Stimulated activated naive B cell treated with anti-CD40 and anti-IgM and Interleukin-4, amounts not matched to agents 10 μg/mL and 1 μg/mL and 100 μg/mL, for 72 hours (primary cell): ENCODE results near the gene LGI1.

Source experiments
- ATAC-seq, 2 donors: fragments of 150-1000 bp; cut with Tn5 transposase; replicated peaks; 2 replicates each; pipeline ENCODE4 v1.10.0; 2021; ENCODE audit warnings: moderate library complexity in 1 of 2
- DNase-seq: peaks from one replicate; pipeline ENCODE4 v3.0.0; 2021
- H3K27ac Mint-ChIP-seq: one replicate; pipeline ENCODE4 v1.8.0; 2022; ENCODE audit warnings: mild to moderate bottlenecking, mixed read lengths
- H3K27me3 Mint-ChIP-seq, 2 donors: one replicate each; pipeline ENCODE4 v1.8.0; 2022; ENCODE audit warnings: mixed read lengths in 2 of 2
- H3K36me3 Mint-ChIP-seq, 2 donors: one replicate each; pipeline ENCODE4 v1.8.0; 2022; ENCODE audit warnings: mixed read lengths in 2 of 2, mild to moderate bottlenecking in 1 of 2
- H3K4me1 Mint-ChIP-seq, 2 donors: one replicate each; pipeline ENCODE4 v1.8.0; 2022; ENCODE audit warnings: mixed read lengths in 2 of 2, mild to moderate bottlenecking in 1 of 2
- H3K4me3 Mint-ChIP-seq, 2 donors: one replicate each; pipeline ENCODE4 v1.8.0; 2022; ENCODE audit warnings: mild to moderate bottlenecking in 2 of 2, mixed read lengths in 2 of 2, moderate library complexity in 1 of 2
- H3K9me3 Mint-ChIP-seq, 2 donors: one replicate each; pipeline ENCODE4 v1.8.0; 2022; ENCODE audit warnings: mixed read lengths in 2 of 2, mild to moderate bottlenecking in 1 of 2

Gene LGI1

DNA sequence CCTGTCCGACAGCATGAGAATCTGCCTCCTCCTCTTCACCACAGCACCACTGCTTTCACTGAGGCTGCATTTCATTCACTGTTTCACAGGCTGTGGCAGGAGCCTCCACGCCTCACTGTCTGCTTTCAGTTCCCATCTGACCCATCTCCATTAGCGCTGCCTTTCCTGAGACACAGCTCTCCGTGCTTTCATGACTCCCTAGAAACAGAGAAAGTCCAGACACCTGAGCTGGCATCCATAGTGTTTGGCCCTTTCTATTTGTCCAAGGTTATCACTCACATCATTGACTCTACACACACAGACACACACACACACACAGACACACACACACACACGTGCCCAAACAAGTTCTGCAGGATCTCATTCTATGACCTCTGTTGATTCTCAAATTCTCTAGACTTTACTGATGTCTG lies 5.2 kb downstream of the LGI1 start:
- H3K9me3 Mint-ChIP-seq: no peaks in the 10 kb centered on the region
- DNase-seq: no peak
- H3K27me3 Mint-ChIP-seq: peaks cover 34 to 53% of the 10 kb centered on the region in 2 donors
- H3K27ac Mint-ChIP-seq: no peak overlapping the region
- H3K4me3 Mint-ChIP-seq: no peak overlapping the region
- no peak for ATAC-seq
- H3K36me3 Mint-ChIP-seq: no peaks in the 10 kb centered on the region
- H3K4me1 Mint-ChIP-seq: peaks cover 2 to 5% of the 10 kb centered on the region in 2 donors

DNA sequence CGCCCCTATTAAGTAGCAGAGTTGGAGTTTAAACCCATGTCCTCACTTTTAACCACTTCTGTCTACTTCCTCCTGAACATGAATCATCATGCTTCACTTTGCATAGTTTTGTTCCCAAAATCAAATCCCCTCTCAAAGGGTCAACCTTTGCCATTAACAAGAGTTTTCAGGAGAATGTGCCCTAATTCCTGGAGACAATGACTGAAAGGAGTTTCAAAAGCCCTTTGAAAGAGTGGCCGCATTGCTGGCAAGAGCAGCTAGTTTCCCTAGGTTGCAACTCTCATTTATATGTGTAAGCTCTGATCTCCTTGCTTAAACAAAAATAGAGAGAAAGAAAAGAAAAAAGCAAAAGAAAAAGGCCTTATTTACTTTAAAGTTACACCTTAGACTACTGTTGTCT lies 9.2 kb downstream of the LGI1 start:
- peaks cover 17 to 42% of the 10 kb centered on the region in 2 donors for H3K27me3 Mint-ChIP-seq
- ATAC-seq (no peak), DNase-seq (no peak)
- no peak overlapping the region for H3K27ac Mint-ChIP-seq
- H3K36me3 Mint-ChIP-seq: no peaks in the 10 kb centered on the region
- no peaks in the 10 kb centered on the region for H3K9me3 Mint-ChIP-seq
- H3K4me1 Mint-ChIP-seq: peaks cover 0 to 3% of the 10 kb centered on the region in 2 donors
- no peak overlapping the region for H3K4me3 Mint-ChIP-seq

GRCh38 chr10:93767724-93768399 lies 10.1 kb downstream of the LGI1 start:
- peaks cover 0 to 2% of the 10 kb centered on the region in 2 donors for H3K4me1 Mint-ChIP-seq
- no peaks in the 10 kb centered on the region for H3K36me3 Mint-ChIP-seq
- ATAC-seq (no peak), DNase-seq (no peak)
- peaks cover 14 to 35% of the 10 kb centered on the region in 2 donors for H3K27me3 Mint-ChIP-seq
- H3K27ac Mint-ChIP-seq: no peak overlapping the region
- H3K4me3 Mint-ChIP-seq: no peak overlapping the region
- no peaks in the 10 kb centered on the region for H3K9me3 Mint-ChIP-seq

GRCh38 chr10:93768892-93769291 lies 11.2 kb downstream of the LGI1 start:
- ATAC-seq (no peak), DNase-seq (no peak)
- Mint-ChIP-seq H3K36me3 (no peaks in the 10 kb centered on the region), H3K27me3 (peaks cover 11 to 31% of the 10 kb centered on the region in 2 donors), H3K4me3 (no peak overlapping the region), H3K4me1 (no peaks in the 10 kb centered on the region), H3K9me3 (no peaks in the 10 kb centered on the region), H3K27ac (no peak overlapping the region)

- DNase-seq (no peak), ATAC-seq (no peak)
- Mint-ChIP-seq H3K9me3 (no peaks in the 10 kb centered on the region), H3K4me1 (no peaks in the 10 kb centered on the region), H3K27ac (no peak overlapping the region), H3K36me3 (no peaks in the 10 kb centered on the region), H3K4me3 (no peak overlapping the region), H3K27me3 (peaks cover 11 to 31% of the 10 kb centered on the region in 2 donors)
These were observed 13.6 kb downstream of the LGI1 start for GRCh38 chr10:93771354-93771753.

DNA sequence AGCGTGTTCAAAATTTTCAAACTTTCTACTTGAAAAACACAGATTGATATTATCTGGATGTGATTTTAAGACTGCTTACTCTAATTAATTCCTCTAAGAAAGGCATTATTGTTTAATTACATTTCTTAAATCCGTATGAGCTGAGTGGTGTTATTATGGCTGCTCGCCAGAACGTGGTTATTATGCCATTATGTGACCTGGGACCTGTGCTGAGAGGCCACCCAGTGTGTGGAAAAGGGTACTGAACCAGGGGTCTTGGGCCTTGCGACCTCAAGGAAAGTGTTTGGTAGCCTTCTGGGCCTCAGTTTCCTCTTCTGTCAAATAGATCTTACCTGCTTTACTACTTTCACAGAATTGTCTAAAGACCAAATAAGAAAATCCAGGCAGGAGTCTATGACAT lies 15.4 kb downstream of the LGI1 start:
- Mint-ChIP-seq H3K27ac (no peak overlapping the region), H3K27me3 (peaks cover 7 to 19% of the 10 kb centered on the region in 2 donors), H3K4me1 (no peaks in the 10 kb centered on the region), H3K9me3 (no peaks in the 10 kb centered on the region), H3K4me3 (no peak overlapping the region), H3K36me3 (no peaks in the 10 kb centered on the region)
- ATAC-seq (no peak), DNase-seq (no peak)

- Mint-ChIP-seq H3K36me3 (no peaks in the 10 kb centered on the region), H3K4me3 (no peak overlapping the region), H3K4me1 (no peaks in the 10 kb centered on the region), H3K9me3 (no peaks in the 10 kb centered on the region), H3K27ac (no peak overlapping the region), H3K27me3 (peaks cover 4 to 16% of the 10 kb centered on the region in 2 donors)
- ATAC-seq (no peak), DNase-seq (no peak)
These were observed 16.0 kb downstream of the LGI1 start for GRCh38 chr10:93773705-93774104.

- peaks cover 9 to 15% of the 10 kb centered on the region in 2 donors for H3K27me3 Mint-ChIP-seq
- H3K4me1 Mint-ChIP-seq: no peaks in the 10 kb centered on the region
- no peaks in the 10 kb centered on the region for H3K36me3 Mint-ChIP-seq
- H3K4me3 Mint-ChIP-seq: no peak overlapping the region
- ATAC-seq: no peak
- DNase-seq: no peak
- no peak overlapping the region for H3K27ac Mint-ChIP-seq
- H3K9me3 Mint-ChIP-seq: no peaks in the 10 kb centered on the region
These were observed 17.6 kb downstream of the LGI1 start for GRCh38 chr10:93775356-93775755.

DNA sequence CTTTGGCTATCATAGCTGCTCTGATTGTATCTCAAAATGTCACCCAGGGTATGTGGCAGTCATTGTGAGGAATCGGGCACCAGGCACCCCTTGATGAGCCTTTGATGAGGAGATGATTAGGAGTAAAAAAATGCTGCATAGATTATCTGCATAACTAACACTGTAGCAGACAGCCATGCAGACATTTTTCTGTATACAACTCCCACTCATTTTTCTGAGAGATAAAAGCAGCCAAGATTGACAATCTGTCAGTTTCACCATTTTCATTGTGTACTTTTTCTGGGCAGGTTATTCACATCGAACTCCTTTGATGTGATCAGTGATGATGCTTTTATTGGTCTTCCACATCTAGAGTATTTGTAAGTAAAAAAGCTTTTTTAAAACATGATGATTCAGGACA lies 19.4 kb downstream of the LGI1 start:
- ATAC-seq (no peak), DNase-seq (no peak)
- Mint-ChIP-seq H3K27me3 (peaks cover 8 to 15% of the 10 kb centered on the region in 2 donors), H3K36me3 (no peaks in the 10 kb centered on the region), H3K9me3 (no peaks in the 10 kb centered on the region), H3K4me3 (no peak overlapping the region), H3K4me1 (no peaks in the 10 kb centered on the region), H3K27ac (no peak overlapping the region)

DNA sequence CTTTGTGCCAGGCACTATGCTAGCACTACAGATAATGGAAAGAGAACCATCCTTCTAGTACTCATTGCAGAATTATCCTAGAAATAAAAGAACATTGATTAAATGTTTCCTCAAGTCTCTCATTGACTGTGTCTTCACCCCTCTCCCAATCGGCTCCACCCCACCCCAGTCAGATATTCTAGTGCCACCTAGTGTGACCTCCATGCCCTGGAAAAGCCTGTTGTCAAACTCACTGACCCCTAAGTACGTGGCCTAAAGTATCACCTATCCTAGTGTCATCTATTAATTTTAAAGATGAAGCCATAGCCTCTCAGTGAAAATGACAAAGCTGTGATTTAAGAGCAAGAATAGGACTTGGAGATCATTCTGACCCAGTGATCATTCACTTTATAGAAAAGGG lies 26.3 kb downstream of the LGI1 start:
- Mint-ChIP-seq H3K27ac (no peak overlapping the region), H3K4me1 (no peaks in the 10 kb centered on the region)
- ATAC-seq: no peak

GRCh38 chr10:93788413-93789208 lies 30.9 kb downstream of the LGI1 start:
- DNase-seq (no peak), ATAC-seq (no peak)
- no peak overlapping the region for H3K27ac Mint-ChIP-seq
- no peaks in the 10 kb centered on the region for H3K4me1 Mint-ChIP-seq
- H3K27me3 Mint-ChIP-seq: peaks cover 14 to 15% of the 10 kb centered on the region in 2 donors
- no peaks in the 10 kb centered on the region for H3K9me3 Mint-ChIP-seq
- H3K36me3 Mint-ChIP-seq: no peaks in the 10 kb centered on the region
- no peak overlapping the region for H3K4me3 Mint-ChIP-seq

More for the DNA sequence above, 26.3 kb downstream of the LGI1 start:
- no peak for DNase-seq
- H3K9me3 Mint-ChIP-seq: no peaks in the 10 kb centered on the region
- no peak overlapping the region for H3K4me3 Mint-ChIP-seq
- H3K27me3 Mint-ChIP-seq: peaks cover 16 to 21% of the 10 kb centered on the region in 2 donors
- H3K36me3 Mint-ChIP-seq: no peaks in the 10 kb centered on the region

- H3K27ac Mint-ChIP-seq: no peak overlapping the region
- H3K27me3 Mint-ChIP-seq: peaks cover 14 to 18% of the 10 kb centered on the region in 2 donors
- no peaks in the 10 kb centered on the region for H3K36me3 Mint-ChIP-seq
- no peaks in the 10 kb centered on the region for H3K4me1 Mint-ChIP-seq
- no peak for ATAC-seq
- no peaks in the 10 kb centered on the region for H3K9me3 Mint-ChIP-seq
- no peak for DNase-seq
- no peak overlapping the region for H3K4me3 Mint-ChIP-seq
These were observed 32.7 kb downstream of the LGI1 start for GRCh38 chr10:93790439-93790838.

GRCh38 chr10:93796167-93796566 lies 38.4 kb downstream of the LGI1 start:
- no peak for DNase-seq
- Mint-ChIP-seq H3K4me3 (no peak overlapping the region), H3K4me1 (peaks cover 2 to 10% of the 10 kb centered on the region in 2 donors)

GRCh38 chr10:93797825-93798224 lies 40.1 kb downstream of the LGI1 start:
- H3K4me1 Mint-ChIP-seq: peaks cover 2 to 10% of the 10 kb centered on the region in 2 donors
- no peak overlapping the region for H3K4me3 Mint-ChIP-seq
- ATAC-seq (no peak), DNase-seq (no peak)
- no peak overlapping the region for H3K27ac Mint-ChIP-seq
- H3K9me3 Mint-ChIP-seq: no peaks in the 10 kb centered on the region
- H3K36me3 Mint-ChIP-seq: no peaks in the 10 kb centered on the region
- H3K27me3 Mint-ChIP-seq: peaks cover 14% of the 10 kb centered on the region in 2 donors

More at GRCh38 chr10:93796167-93796566, 38.4 kb downstream of the LGI1 start:
- no peaks in the 10 kb centered on the region for H3K36me3 Mint-ChIP-seq
- H3K27ac Mint-ChIP-seq: no peak overlapping the region
- H3K9me3 Mint-ChIP-seq: no peaks in the 10 kb centered on the region
- ATAC-seq: no peak
- H3K27me3 Mint-ChIP-seq: peaks cover 2 to 4% of the 10 kb centered on the region in 2 donors

GRCh38 chr10:93799155-93799708 lies 41.5 kb downstream of the LGI1 start:
- peak; percentile 60 to 61 for ATAC-seq
- Mint-ChIP-seq H3K9me3 (no peaks in the 10 kb centered on the region), H3K4me3 (no peak overlapping the region), H3K27ac (no peak overlapping the region), H3K36me3 (no peaks in the 10 kb centered on the region), H3K27me3 (peaks cover 21 to 22% of the 10 kb centered on the region in 2 donors), H3K4me1 (peaks cover 2 to 10% of the 10 kb centered on the region in 2 donors)
- DNase-seq: no peak
